ENCODE measurements around the gene SLC1A2. TPM values are rescaled to one million over a fixed set of nuclear protein-coding genes. Genes with fewer than 3 reads are reported as not detected.

The SLC1A2 gene
- total RNA-seq, 4 donors from 2014 or later: 1.0 to 11.5 (median 5.0) TPM

- H3K9me3 ChIP-seq: no peaks in the 10 kb centered on the region
- DNase-seq: no peak
- intact Hi-C loops (cut with DNase I; ENCODE audit: low total_unique reads): no loop called here
- H3K27ac ChIP-seq: no peak overlapping the region
- no peaks in the 10 kb centered on the region for H3K4me1 ChIP-seq
- TF ChIP-seq CTCF (IDR thresholded peaks at IDR 0.05): no peak
- no peak for TF ChIP-seq POLR2A (IDR thresholded peaks at IDR 0.05)
- H3K4me3 ChIP-seq: no peak overlapping the region
- no peaks in the 10 kb centered on the region for H3K36me3 ChIP-seq
- no peaks in the 10 kb centered on the region for H3K27me3 ChIP-seq
These were observed 82.6 kb downstream of the SLC1A2 start for GRCh38 chr11:35336726-35337125.

GRCh38 chr11:35335226-35335625 lies 84.1 kb downstream of the SLC1A2 start:
- H3K4me3 ChIP-seq: no peak overlapping the region
- H3K9me3 ChIP-seq: no peaks in the 10 kb centered on the region
- DNase-seq: no peak
- H3K27me3 ChIP-seq: no peaks in the 10 kb centered on the region
- intact Hi-C loops (cut with DNase I; ENCODE audit: low total_unique reads): no loop called here
- TF ChIP-seq CTCF (IDR thresholded peaks at IDR 0.05): no peak
- TF ChIP-seq POLR2A (IDR thresholded peaks at IDR 0.05): no peak
- H3K36me3 ChIP-seq: no peaks in the 10 kb centered on the region
- no peak overlapping the region for H3K27ac ChIP-seq
- H3K4me1 ChIP-seq: no peaks in the 10 kb centered on the region

- no peak for TF ChIP-seq POLR2A (IDR thresholded peaks at IDR 0.05)
- TF ChIP-seq CTCF (IDR thresholded peaks at IDR 0.05): no peak
- H3K27ac ChIP-seq: no peak overlapping the region
- DNase-seq: no peak
- no peaks in the 10 kb centered on the region for H3K27me3 ChIP-seq
- H3K4me1 ChIP-seq: no peaks in the 10 kb centered on the region
- intact Hi-C loops (cut with DNase I; ENCODE audit: low total_unique reads): no loop called here
- no peaks in the 10 kb centered on the region for H3K36me3 ChIP-seq
- no peaks in the 10 kb centered on the region for H3K9me3 ChIP-seq
- no peak overlapping the region for H3K4me3 ChIP-seq
These were observed 84.8 kb downstream of the SLC1A2 start for GRCh38 chr11:35334385-35335090.

- H3K4me3 ChIP-seq: no peak overlapping the region
- no peak for DNase-seq
- H3K9me3 ChIP-seq: no peaks in the 10 kb centered on the region
- H3K27me3 ChIP-seq: no peaks in the 10 kb centered on the region
- TF ChIP-seq CTCF (IDR thresholded peaks at IDR 0.05) (no peak), POLR2A (IDR thresholded peaks at IDR 0.05) (no peak)
- H3K4me1 ChIP-seq: no peaks in the 10 kb centered on the region
- no peaks in the 10 kb centered on the region for H3K36me3 ChIP-seq
- no peak overlapping the region for H3K27ac ChIP-seq
- intact Hi-C loops (cut with DNase I; ENCODE audit: low total_unique reads): no loop called here
These were observed 86.8 kb downstream of the SLC1A2 start for GRCh38 chr11:35332524-35332923.

- no peak overlapping the region for H3K27ac ChIP-seq
- H3K9me3 ChIP-seq: no peaks in the 10 kb centered on the region
- intact Hi-C loops (cut with DNase I; ENCODE audit: low total_unique reads): no loop called here
- no peaks in the 10 kb centered on the region for H3K27me3 ChIP-seq
- TF ChIP-seq POLR2A (IDR thresholded peaks at IDR 0.05) (no peak), CTCF (IDR thresholded peaks at IDR 0.05) (no peak)
- no peaks in the 10 kb centered on the region for H3K4me1 ChIP-seq
- DNase-seq: no peak
- H3K4me3 ChIP-seq: no peak overlapping the region
- no peaks in the 10 kb centered on the region for H3K36me3 ChIP-seq
These were observed 88.4 kb downstream of the SLC1A2 start for GRCh38 chr11:35330931-35331330.

Data from uterus (tissue), 4 donors.